CD4-positive, alpha-beta T cell (primary cell): ENCODE measurements around the gene ATP6AP1. TPM values are rescaled to one million over a fixed set of nuclear protein-coding genes. Genes with fewer than 3 reads are reported as not detected.

Source experiments
- ATAC-seq: fragments of 200-7000 bp; cut with Tn5 transposase; one replicate; pipeline ENCODE4 v1.10.0; 2022; ENCODE audit warnings: mild to moderate bottlenecking; ENCODE audit not compliant: poor library complexity
- CTCF ChIA-PET: fragments of 350-600 bp; sonication (Branson Sonifier 250); formaldehyde crosslinking; loops from one replicate; lab custom pipeline; 2021; ENCODE audit warnings: antibody characterized with exemption, inconsistent platforms; lab: Charles Lee
- POLR2A ChIA-PET: fragments of 350-600 bp; sonication (Branson Sonifier 250); formaldehyde crosslinking; loops from one replicate; lab custom pipeline; 2021; ENCODE audit warnings: antibody characterized with exemption, inconsistent platforms; lab: Charles Lee
- DNase-seq, 14 experiments: peaks; one replicate each; pipeline ENCODE4 v3.0.0-alpha.2; 2013 to 2020; ENCODE audit warnings: mixed read lengths in 2 of 14
- H3K27ac ChIP-seq, 2 donors: one replicate each; pipeline versions ENCODE4 v1.5.1 to v1.7.0; 2013; ENCODE audit warnings: low read length in 2 of 2, low read depth in 1 of 2, mild to moderate bottlenecking in 1 of 2
- H3K27me3 ChIP-seq, 2 experiments: 1 replicate in 1 of 2; 2 replicates in 1 of 2; pipeline versions ENCODE4 v1.6.1 to v1.7.0; 2013; ENCODE audit warnings: low read length in 2 of 2, control low read depth in 1 of 2, mild to moderate bottlenecking in 1 of 2, moderate library complexity in 1 of 2; ENCODE audit not compliant: insufficient read depth in 2 of 2, control insufficient read depth in 1 of 2
- H3K36me3 ChIP-seq: one replicate; pipeline ENCODE4 v1.6.1; 2013; ENCODE audit warnings: low read length, control low read depth; ENCODE audit not compliant: insufficient read depth
- H3K4me1 ChIP-seq: one replicate; pipeline ENCODE4 v1.6.1; 2013; ENCODE audit warnings: low read length, control low read depth; ENCODE audit not compliant: insufficient read depth
- H3K4me3 ChIP-seq: one replicate; pipeline ENCODE4 v1.5.1; 2013; ENCODE audit warnings: mild to moderate bottlenecking, low read length, moderate library complexity
- H3K9me3 ChIP-seq, 2 experiments: 1 replicate in 1 of 2; 2 replicates in 1 of 2; pipeline versions ENCODE4 v1.6.1 to v1.7.0; 2013; ENCODE audit warnings: low read length in 2 of 2, mild to moderate bottlenecking in 2 of 2, control low read depth in 1 of 2, moderate library complexity in 1 of 2; ENCODE audit not compliant: control insufficient read depth in 1 of 2, insufficient read depth in 1 of 2
- H3K27ac Mint-ChIP-seq: one replicate; pipeline ENCODE4 v1.8.0; 2020; ENCODE audit warnings: mixed read lengths
- H3K27me3 Mint-ChIP-seq: one replicate; pipeline ENCODE4 v1.8.0; 2021; ENCODE audit warnings: mixed read lengths
- H3K36me3 Mint-ChIP-seq: one replicate; pipeline ENCODE4 v1.8.0; 2021; ENCODE audit warnings: low read depth, mixed read lengths
- H3K4me1 Mint-ChIP-seq: one replicate; pipeline ENCODE4 v1.8.0; 2021; ENCODE audit warnings: low read depth, mixed read lengths
- H3K4me3 Mint-ChIP-seq: one replicate; pipeline ENCODE4 v1.8.0; 2020; ENCODE audit warnings: mild to moderate bottlenecking, mixed read lengths
- H3K9me3 Mint-ChIP-seq: one replicate; pipeline ENCODE4 v1.8.0; 2020; ENCODE audit warnings: mixed read lengths
- intact Hi-C, 2 experiments: fragments of 100-400 bp; cut with DNase I in 1 of 2; cut with micrococcal nuclease in 1 of 2; formaldehyde crosslinking; loops; one replicate each; pipeline versions ENCODE4 v1.15.1 to v1.9.0; 2023 to 2025; cut with DNase I, micrococcal nuclease
- total RNA-seq, 174 experiments: library from RNA in 2 of 174; stranded (reverse) in 2 of 174; gene quantifications; one replicate each; pipeline ENCODE4 v1.2.3 and lab custom pipeline; 2021 to 2026
- TF ChIP-seq, protein P1 (sequence below): fragments of 200-600 bp; IDR thresholded peaks from one replicate; pipeline ENCODE4 v1.8.0; 2022; ENCODE audit warnings: antibody characterized with exemption, mild to moderate bottlenecking

ATP6AP1 gene
- total RNA-seq, 2 experiments from 2014 or later = 31.4 to 40.8 TPM

- Histone ChIP-seq H3K4me1 (peaks cover 17% of the 10 kb centered on the region), H3K9me3 (no peaks in the 10 kb centered on the region), H3K4me3 (no peak overlapping the region), H3K27me3 (no peaks in the 10 kb centered on the region), H3K36me3 (peaks cover 38% of the 10 kb centered on the region), H3K27ac (no peak overlapping the region)
- Mint-ChIP-seq H3K36me3 (peaks cover 21% of the 10 kb centered on the region), H3K4me1 (no peaks in the 10 kb centered on the region), H3K9me3 (no peaks in the 10 kb centered on the region), H3K27ac (no peak overlapping the region), H3K27me3 (no peaks in the 10 kb centered on the region), H3K4me3 (no peak overlapping the region)
- TF ChIP-seq, protein P1, sequence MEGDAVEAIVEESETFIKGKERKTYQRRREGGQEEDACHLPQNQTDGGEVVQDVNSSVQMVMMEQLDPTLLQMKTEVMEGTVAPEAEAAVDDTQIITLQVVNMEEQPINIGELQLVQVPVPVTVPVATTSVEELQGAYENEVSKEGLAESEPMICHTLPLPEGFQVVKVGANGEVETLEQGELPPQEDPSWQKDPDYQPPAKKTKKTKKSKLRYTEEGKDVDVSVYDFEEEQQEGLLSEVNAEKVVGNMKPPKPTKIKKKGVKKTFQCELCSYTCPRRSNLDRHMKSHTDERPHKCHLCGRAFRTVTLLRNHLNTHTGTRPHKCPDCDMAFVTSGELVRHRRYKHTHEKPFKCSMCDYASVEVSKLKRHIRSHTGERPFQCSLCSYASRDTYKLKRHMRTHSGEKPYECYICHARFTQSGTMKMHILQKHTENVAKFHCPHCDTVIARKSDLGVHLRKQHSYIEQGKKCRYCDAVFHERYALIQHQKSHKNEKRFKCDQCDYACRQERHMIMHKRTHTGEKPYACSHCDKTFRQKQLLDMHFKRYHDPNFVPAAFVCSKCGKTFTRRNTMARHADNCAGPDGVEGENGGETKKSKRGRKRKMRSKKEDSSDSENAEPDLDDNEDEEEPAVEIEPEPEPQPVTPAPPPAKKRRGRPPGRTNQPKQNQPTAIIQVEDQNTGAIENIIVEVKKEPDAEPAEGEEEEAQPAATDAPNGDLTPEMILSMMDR = no peak
- ATAC-seq (no peak), DNase-seq (no peak)
- ChIA-PET CTCF (no interaction called here), POLR2A (no interaction called here)
- intact Hi-C loops = no loop called here
These were observed 21.8 kb downstream of the ATP6AP1 start for GRCh38 chrX:154450312-154450711.

DNA sequence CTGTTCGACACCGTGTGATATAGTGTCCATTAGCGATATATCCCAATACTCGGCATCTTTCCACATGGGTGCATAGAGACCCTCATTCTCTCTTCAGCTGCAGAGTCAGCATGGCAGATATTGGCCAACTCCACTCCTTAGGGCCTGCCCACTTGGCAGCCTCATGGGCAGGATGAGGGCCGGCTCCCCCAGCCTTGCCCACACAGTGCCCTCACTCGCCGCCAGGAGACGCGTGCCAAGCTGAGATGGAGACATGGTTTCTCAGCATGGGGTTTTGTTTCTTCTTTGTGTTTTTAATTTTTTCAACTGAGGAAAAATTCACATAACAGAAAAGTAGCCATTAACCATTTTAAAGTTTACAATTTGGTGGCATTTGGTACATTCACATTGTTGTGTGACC lies 24.3 kb downstream of the ATP6AP1 start:
- intact Hi-C loops = no loop called here
- ATAC-seq (no peak), DNase-seq (no peak)
- H3K9me3 ChIP-seq = no peaks in the 10 kb centered on the region
- H3K36me3 Mint-ChIP-seq = peaks cover 16% of the 10 kb centered on the region
- no peak overlapping the region for H3K27ac ChIP-seq
- ChIA-PET CTCF (no interaction called here), POLR2A (no interaction called here)
- no peak overlapping the region for H3K4me3 Mint-ChIP-seq
- TF ChIP-seq, protein P1 = no peak
- H3K36me3 ChIP-seq = peaks cover 26% of the 10 kb centered on the region
- H3K27me3 ChIP-seq = no peaks in the 10 kb centered on the region
- H3K4me1 Mint-ChIP-seq = peaks cover 5% of the 10 kb centered on the region
- H3K4me1 ChIP-seq = peaks cover 5% of the 10 kb centered on the region
- no peak overlapping the region for H3K4me3 ChIP-seq
- H3K9me3 Mint-ChIP-seq = no peaks in the 10 kb centered on the region
- H3K27me3 Mint-ChIP-seq = no peaks in the 10 kb centered on the region
- H3K27ac Mint-ChIP-seq = no peak overlapping the region

GRCh38 chrX:154457491-154458115 lies 29.1 kb downstream of the ATP6AP1 start:
- ATAC-seq = peak; percentile 59
- Histone ChIP-seq H3K4me3 (peak overlapping the region; percentile 50), H3K4me1 (peaks cover 23% of the 10 kb centered on the region), H3K27me3 (no peaks in the 10 kb centered on the region), H3K36me3 (peaks cover 13% of the 10 kb centered on the region), H3K9me3 (no peaks in the 10 kb centered on the region), H3K27ac (no peak overlapping the region)
- intact Hi-C loops = loop anchor here in 1 of 2 experiments (1.0 to 2.0 kb wide), 3 partner anchors 21 to 33 kb away; partner anchors contain the start of genes GDI1 and SLC10A3
- Mint-ChIP-seq H3K27me3 (no peaks in the 10 kb centered on the region), H3K36me3 (peaks cover 17% of the 10 kb centered on the region), H3K4me1 (peaks cover 11% of the 10 kb centered on the region), H3K4me3 (peak overlapping the region; percentile 92), H3K9me3 (no peaks in the 10 kb centered on the region), H3K27ac (peak overlapping the region; percentile 83)
- peak in 13 of 14 experiments; percentile 24 to 85 (median 60) for DNase-seq
- TF ChIP-seq, protein P1 = no peak
- ChIA-PET CTCF (no interaction called here), POLR2A (interaction anchor here (0.8 to 1.7 kb wide), 7 partner anchors 16 to 59 kb away, joined by 4 to 8 read pairs (median 5); partner anchors contain the start of genes RPL10, SLC10A3 and UBL4A)
